HL-60/S4 treated with phorbol 12-myristate 13-acetate at 8.2 ng/mL for 4 days and 3 days (cell line): ENCODE data around the gene SCAP.

ENCODE experiments used
- in situ Hi-C: fragments of 300-500 bp; cut with MboI; formaldehyde crosslinking; loops from 2 replicates; pipeline ENCODE4 v1.15.0; 2022; ENCODE audit warnings: low sequenced_read_pairs

SCAP gene

GRCh38 chr3:47418167-47419082, 57.3 kb downstream of the SCAP start:
- in situ Hi-C loops = no loop called here

GRCh38 chr3:47416041-47416440, 59.7 kb downstream of the SCAP start:
- in situ Hi-C loops = no loop called here

DNA sequence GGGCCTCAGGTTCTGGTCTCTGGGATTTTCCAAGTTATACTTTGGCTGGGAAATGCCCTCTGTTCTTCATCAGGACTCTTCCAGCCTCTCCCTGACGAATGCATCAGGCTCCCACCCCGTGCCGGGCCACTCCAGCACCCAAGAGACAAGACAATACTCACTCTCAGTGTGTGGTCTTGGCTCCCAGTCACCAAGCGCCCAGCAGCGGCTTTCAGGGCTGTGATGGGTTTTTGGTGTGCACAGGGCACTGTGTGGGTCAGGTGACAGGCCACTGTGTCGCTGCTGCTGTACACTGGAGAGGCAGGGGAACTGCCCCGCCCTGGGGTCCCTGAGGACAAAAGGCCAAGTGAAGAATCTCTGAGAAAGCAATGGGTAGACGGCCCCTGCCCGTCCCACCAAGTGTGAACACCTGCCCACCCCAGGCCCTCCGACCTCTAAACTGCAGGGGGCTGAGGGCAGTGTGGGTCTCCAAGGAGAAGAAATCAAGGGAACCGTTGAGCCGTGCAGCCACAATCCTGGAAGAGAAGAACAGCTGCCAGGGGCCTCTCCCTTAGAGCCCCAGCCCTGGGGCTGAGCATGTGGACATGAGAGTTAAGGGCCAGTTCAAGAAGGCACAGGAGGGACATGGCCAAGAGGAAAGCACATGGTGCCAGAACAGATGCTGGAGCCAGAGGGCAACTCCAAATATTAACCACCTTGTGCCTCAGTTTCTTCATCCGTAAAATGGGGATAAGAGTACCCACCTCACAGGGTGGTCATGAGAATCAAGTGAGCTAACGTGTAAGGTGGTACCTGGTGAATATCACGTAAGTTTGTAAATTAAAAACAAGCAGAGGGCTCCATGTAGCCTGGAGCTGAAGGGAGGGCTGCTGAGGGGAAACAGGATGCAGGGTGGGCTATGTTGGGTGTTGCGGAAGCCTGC, 60.8 kb downstream of the SCAP start:
- in situ Hi-C loops = no loop called here

DNA sequence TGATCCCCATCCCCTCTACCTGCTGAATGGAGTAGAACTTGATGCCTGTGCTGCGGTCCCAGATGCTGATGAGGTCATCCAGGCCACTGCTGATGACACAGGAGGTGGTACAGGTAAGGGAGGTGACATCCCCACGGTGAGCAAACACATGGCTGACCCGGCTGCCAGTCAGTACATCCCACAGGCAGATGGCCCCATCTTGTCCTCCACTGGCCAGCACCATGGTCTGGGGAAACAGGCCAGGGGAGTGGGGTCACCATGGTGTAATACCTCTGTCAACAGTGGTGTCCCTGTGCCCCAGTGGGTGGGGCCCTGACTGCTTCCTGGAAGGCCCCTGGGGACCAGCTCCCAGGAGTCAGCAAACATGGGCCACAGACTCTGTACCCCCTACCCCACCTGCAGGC, 61.6 kb downstream of the SCAP start:
- in situ Hi-C loops = no loop called here

GRCh38 chr3:47413751-47414150, 62.0 kb downstream of the SCAP start:
- in situ Hi-C loops = no loop called here

DNA sequence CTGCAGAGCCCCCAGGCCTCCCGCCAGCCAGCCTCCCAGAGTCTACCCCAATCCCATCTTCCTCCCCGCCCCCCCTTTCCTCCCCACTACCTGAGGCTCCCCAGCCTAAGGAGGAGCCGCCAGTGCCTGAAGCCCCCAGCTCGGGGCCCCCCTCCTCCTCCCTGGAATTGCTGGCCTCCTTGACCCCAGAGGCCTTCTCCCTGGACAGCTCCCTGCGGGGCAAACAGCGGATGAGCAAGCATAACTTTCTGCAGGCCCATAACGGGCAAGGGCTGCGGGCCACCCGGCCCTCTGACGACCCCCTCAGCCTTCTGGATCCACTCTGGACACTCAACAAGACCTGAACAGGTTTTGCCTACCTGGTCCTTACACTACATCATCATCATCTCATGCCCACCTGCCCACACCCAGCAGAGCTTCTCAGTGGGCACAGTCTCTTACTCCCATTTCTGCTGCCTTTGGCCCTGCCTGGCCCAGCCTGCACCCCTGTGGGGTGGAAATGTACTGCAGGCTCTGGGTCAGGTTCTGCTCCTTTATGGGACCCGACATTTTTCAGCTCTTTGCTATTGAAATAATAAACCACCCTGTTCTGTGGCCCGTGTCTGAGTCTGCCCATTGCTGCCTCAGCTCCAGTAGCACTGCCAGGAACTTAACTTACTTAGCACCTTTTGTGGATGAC, 62.8 kb downstream of the SCAP start:
- in situ Hi-C loops = no loop called here

DNA sequence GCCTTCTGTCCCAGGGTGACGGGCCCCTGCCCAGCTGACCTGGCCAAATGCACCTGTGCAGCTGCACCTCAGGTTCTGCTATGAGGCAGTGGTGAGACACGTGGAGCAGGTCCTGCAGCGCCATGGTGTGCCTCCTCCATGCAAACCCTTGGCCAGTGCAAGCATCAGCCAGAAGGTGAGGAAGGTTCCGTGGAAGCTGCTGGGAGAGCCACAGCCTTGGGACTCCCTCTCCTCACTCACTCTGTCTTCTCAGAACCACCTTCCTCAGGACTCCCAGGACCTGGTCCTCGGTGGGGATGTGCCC, 63.3 kb downstream of the SCAP start:
- in situ Hi-C loops = no loop called here

- in situ Hi-C loops = no loop called here
Measured at GRCh38 chr3:47411696-47412452, 63.9 kb downstream of the SCAP start.

DNA sequence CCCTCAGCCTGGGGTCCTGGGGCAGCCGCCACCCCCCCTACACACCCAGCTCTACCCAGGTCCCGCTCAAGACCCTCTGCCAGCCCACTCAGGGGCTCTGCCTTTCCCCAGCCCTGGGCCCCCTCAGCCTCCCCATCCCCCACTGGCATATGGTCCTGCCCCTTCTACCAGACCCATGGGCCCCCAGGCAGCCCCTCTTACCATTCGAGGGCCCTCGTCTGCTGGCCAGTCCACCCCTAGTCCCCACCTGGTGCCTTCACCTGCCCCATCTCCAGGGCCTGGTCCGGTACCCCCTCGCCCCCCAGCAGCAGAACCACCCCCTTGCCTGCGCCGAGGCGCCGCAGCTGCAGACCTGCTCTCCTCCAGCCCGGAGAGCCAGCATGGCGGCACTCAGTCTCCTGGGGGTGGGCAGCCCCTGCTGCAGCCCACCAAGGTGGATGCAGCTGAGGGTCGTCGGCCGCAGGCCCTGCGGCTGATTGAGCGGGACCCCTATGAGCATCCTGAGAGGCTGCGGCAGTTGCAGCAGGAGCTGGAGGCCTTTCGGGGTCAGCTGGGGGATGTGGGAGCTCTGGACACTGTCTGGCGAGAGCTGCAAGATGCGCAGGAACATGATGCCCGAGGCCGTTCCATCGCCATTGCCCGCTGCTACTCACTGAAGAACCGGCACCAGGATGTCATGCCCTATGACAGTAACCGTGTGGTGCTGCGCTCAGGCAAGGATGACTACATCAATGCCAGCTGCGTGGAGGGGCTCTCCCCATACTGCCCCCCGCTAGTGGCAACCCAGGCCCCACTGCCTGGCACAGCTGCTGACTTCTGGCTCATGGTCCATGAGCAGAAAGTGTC, 64.7 kb downstream of the SCAP start:
- in situ Hi-C loops = no loop called here

GRCh38 chr3:47410417-47410720, 65.4 kb downstream of the SCAP start:
- in situ Hi-C loops = no loop called here

- in situ Hi-C loops = no loop called here
Measured at GRCh38 chr3:47409688-47410416, 65.9 kb downstream of the SCAP start.

DNA sequence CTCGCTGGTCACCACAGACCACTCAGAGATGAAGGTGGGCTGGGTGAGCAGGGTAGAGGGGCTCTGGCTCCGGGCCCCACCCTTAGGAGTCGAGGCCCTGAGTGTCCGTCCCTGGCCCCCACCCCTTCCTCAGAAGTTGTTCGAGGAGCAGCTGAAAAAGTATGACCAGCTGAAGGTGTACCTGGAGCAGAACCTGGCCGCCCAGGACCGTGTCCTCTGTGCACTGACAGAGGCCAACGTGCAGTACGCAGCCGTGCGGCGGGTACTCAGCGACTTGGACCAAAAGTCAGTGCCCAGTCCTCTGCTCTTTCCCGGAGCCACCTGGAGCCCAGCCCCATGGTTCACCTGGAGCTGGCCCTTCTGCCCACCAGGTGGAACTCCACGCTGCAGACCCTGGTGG, 66.5 kb downstream of the SCAP start:
- in situ Hi-C loops = no loop called here

DNA sequence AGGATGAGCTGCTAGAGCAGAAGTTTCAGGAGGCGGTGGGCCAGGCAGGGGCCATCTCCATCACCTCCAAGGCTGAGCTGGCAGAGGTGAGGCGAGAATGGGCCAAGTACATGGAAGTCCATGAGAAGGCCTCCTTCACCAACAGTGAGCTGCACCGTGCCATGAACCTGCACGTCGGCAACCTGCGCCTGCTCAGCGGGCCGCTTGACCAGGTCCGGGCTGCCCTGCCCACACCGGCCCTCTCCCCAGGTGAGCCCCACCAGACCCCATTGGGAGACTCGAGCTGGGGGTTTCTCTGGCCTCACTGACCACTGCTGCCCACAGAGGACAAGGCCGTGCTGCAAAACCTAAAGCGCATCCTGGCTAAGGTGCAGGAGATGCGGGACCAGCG, 66.9 kb downstream of the SCAP start:
- in situ Hi-C loops = no loop called here

- in situ Hi-C loops = no loop called here
Measured at GRCh38 chr3:47407896-47408838, 67.6 kb downstream of the SCAP start.

DNA sequence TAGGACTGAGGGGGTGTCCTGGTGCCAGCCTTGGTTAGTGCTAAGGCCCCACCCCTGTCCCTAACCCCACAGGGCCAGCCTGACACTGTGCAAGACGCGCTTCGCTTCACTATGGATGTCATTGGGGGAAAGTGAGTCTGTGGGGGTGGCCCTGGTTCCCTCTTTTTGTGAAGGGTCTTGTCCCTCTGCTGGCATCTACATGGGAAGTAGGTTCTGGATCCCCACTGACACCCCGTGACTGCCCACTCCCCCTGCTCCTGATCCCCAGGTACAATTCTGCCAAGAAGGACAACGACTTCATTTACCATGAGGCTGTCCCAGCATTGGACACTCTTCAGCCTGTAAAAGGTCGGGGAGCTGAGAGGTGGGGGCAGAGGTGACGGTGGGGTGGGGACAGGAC, 68.5 kb downstream of the SCAP start:
- in situ Hi-C loops = no loop called here

- in situ Hi-C loops = no loop called here
Measured at GRCh38 chr3:47406762-47407149, 69.0 kb downstream of the SCAP start.

- in situ Hi-C loops = no loop called here
Measured at GRCh38 chr3:47405820-47406761, 69.7 kb downstream of the SCAP start.
